NCI-H345 treated with DMSO at 0.1 percent for 48 hours (cell line): Measurements from ENCODE around the gene CEMIP.
"Not testable (repeated sequence)": the region's sequence is repeated elsewhere in the genome, so short reads cannot be mapped to it uniquely, and the experiment has no call there.

Experiments used
- DNase-seq: peaks from one replicate; lab custom pipeline; 2025; ENCODE audit not compliant: unreplicated experiment; lab: John Stamatoyannopoulos, UW

Gene CEMIP

GRCh38 chr15:80949756-80950155 is 170.6 kb downstream of the CEMIP start:
- no peak for DNase-seq

- no peak for DNase-seq
These were observed 171.3 kb downstream of the CEMIP start for GRCh38 chr15:80950291-80951078.

- no peak for DNase-seq
These were observed 172.8 kb downstream of the CEMIP start for GRCh38 chr15:80951941-80952340.

- DNase-seq: no peak
These were observed 174.1 kb downstream of the CEMIP start for GRCh38 chr15:80953001-80953952.

GRCh38 chr15:80953953-80954778 is 175.0 kb downstream of the CEMIP start:
- no peak for DNase-seq

GRCh38 chr15:80955571-80956452 is 176.6 kb downstream of the CEMIP start:
- DNase-seq: not testable (repeated sequence)

GRCh38 chr15:80957556-80957955 is 178.4 kb downstream of the CEMIP start:
- DNase-seq: no peak

- DNase-seq: no peak
These were observed 178.8 kb downstream of the CEMIP start for GRCh38 chr15:80957976-80958375.

- no peak for DNase-seq
These were observed 179.8 kb downstream of the CEMIP start for GRCh38 chr15:80958818-80959495.

- DNase-seq: not testable (repeated sequence)
These were observed 186.3 kb downstream of the CEMIP start for GRCh38 chr15:80965454-80965853.

- DNase-seq: no peak
These were observed 187.4 kb downstream of the CEMIP start for GRCh38 chr15:80966431-80967197.

GRCh38 chr15:80967451-80967850 is 188.3 kb downstream of the CEMIP start:
- no peak for DNase-seq

GRCh38 chr15:80967991-80968510 is 188.9 kb downstream of the CEMIP start:
- no peak for DNase-seq

- no peak for DNase-seq
These were observed 190.1 kb downstream of the CEMIP start for GRCh38 chr15:80969316-80969715.

GRCh38 chr15:80970018-80970657 is 191.0 kb downstream of the CEMIP start:
- peak; percentile 21 for DNase-seq

- no peak for DNase-seq
These were observed 191.5 kb downstream of the CEMIP start for GRCh38 chr15:80970658-80971057.

GRCh38 chr15:80971143-80971542 is 192.0 kb downstream of the CEMIP start:
- no peak for DNase-seq

- DNase-seq: no peak
These were observed 193.1 kb downstream of the CEMIP start for GRCh38 chr15:80972276-80972675.
